AML-193 (cell line): Measurements from ENCODE around the gene CAPN8.
A peak's percentile ranks its signal among the peaks of the same experiment; 100 is the strongest.

Experiments used
- DNase-seq, 2 experiments: peaks; one replicate each; lab custom pipeline; 2025; lab: John Stamatoyannopoulos, UW

Gene CAPN8

GRCh38 chr1:223665592-223666312 is at the start of gene CAPN8:
Gene CAPN8, minus strand, starts transcription at chr1:223665701. Its CDS starts 55 bp downstream, at chr1:223665646.
- no peak for DNase-seq

- DNase-seq: no peak
Observed at GRCh38 chr1:223714849-223715603, 49.5 kb upstream of the CAPN8 start.

GRCh38 chr1:223714421-223714724 is 48.9 kb upstream of the CAPN8 start:
- no peak for DNase-seq

DNA sequence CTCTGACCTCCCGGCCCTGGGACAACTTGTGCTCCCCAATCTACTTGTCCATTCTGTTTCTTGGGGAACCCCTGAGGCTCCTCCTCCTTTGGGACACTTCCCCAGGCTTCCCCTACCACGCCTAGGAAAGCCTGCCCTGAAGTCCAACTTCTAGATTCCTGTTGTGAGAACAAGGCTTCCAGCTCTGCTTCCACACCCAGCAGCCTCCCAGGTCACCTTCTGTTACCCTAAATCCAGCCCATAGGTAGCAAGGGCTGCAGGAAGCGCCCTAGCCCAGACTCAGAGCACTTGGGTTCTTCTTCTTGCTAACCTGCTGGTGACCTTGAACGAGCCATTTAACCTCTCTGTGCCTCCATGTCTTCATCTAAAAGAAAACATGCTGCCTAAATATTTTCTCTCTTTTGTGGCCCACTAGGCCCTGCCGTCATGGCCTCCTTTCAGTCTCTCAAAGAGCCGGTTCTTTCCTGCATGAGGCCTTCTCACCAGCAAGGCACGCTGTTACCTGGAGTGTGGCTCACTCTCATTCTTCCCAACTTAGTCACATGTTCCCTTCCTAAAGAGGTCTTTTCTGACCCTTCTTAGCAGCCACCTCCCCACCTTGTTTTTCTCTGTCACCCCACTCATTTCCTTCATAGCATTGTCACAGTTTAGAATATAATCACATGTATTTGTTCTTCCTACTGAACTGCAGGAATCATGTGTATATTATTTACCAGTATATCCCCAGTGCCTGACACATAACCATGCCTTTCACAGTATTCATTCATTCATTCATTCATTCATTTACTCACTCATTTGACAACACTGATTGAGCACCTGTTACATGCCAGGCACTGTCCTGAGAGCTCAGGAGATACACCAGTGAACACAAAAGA is 48.3 kb upstream of the CAPN8 start:
- no peak for DNase-seq

GRCh38 chr1:223712850-223713474 is 47.5 kb upstream of the CAPN8 start:
- no peak for DNase-seq

DNA sequence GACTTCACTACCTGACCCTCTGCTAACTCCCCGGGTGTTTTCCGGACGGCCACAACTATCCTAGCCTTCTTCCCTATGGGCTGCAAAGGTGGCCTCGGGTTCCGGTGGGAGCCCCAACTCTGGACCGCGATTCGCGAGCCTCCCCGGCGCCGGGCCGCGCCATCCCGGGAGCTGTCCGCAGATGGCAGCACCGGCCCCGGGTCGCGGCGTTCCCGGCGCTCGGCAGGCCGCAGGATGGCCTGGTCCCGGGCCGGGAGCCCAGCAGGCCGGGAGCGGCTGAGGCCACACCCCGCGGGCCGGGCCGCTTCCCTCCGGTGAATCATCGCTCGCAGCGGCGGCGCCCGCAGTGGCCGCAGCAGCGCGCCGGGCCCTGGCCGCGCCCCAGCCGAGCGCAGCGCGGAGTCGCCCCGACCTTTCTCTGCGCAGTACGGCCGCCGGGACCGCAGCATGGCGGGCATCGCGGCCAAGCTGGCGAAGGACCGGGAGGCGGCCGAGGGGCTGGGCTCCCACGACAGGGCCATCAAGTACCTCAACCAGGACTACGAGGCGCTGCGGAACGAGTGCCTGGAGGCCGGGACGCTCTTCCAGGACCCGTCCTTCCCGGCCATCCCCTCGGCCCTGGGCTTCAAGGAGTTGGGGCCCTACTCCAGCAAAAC is 46.8 kb upstream of the CAPN8 start, which contains the start of gene CAPN2:
CAPN2 (plus strand) TSS at position 346 of the 656 bp plus-strand sequence; CDS start at position 448, 102 bp downstream.
- DNase-seq: peak in 1 of 2 experiments; percentile 15

DNA sequence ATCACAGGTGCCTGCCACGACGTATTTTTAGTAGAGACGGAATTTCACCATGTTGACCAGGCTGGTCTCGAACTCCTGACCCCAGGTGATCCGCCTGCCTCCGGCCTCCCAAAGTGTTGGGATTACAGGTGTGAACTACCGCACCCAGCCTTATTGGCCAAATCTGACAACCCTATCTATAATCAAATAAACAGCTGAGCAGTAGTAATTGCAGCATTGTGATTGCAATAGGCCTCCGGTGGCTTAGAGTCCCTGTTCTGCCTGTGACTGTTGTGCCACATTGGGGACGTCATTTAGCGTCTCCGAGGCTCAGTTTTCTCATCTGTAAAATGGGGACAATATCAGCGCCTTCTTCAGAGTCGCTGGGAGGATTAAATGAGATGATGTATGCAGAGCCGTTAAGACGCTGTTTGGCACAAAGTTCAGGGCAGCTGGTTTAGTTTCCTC is 46.3 kb upstream of the CAPN8 start:
- no peak for DNase-seq

GRCh38 chr1:223711173-223711572 is 45.7 kb upstream of the CAPN8 start:
- DNase-seq: no peak

DNA sequence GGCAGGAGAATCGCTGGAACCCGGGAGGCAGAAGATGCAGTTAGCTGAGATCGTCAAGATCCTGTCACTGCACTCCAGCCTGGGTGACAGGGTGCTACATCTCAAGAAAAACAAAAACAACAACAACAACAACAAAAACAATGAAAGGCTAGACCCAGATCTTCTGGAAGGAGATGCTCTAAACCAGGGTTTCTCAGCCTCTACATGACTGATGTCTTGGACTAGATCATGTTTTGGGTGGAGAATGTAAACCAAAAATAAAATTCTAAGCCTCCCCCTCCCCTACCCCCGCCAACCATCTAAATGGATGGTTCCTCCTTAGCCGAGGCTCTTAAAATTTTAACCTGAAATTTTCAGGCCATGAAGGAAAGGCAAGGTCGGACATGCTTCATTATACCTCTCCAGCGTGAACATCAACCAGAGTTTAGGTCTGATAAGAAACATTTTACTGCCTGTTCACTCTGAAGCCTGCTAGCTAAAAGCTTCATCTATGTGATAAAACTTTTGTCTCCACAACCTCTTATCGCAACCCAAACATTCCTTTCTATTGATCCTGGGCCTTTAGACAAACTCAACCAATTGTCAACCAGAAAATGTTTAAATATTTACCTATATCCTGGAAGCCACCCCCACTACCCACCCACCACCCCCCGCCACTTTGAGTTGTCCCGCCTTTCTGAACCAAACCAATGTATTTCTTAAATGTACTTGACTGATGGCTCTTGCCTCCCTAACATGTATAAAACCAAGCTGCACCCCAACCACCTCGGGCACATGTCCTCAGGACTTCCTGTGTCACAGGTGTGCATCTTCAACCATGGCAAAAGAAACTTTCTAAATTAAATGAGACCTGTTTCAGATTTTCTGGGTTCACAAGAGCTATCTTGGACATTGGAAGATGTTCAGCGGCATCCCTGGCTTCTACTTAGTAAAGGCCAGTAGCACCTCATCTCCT is 45.0 kb upstream of the CAPN8 start:
- no peak for DNase-seq

GRCh38 chr1:223709598-223709997 is 44.1 kb upstream of the CAPN8 start:
- DNase-seq: no peak

DNA sequence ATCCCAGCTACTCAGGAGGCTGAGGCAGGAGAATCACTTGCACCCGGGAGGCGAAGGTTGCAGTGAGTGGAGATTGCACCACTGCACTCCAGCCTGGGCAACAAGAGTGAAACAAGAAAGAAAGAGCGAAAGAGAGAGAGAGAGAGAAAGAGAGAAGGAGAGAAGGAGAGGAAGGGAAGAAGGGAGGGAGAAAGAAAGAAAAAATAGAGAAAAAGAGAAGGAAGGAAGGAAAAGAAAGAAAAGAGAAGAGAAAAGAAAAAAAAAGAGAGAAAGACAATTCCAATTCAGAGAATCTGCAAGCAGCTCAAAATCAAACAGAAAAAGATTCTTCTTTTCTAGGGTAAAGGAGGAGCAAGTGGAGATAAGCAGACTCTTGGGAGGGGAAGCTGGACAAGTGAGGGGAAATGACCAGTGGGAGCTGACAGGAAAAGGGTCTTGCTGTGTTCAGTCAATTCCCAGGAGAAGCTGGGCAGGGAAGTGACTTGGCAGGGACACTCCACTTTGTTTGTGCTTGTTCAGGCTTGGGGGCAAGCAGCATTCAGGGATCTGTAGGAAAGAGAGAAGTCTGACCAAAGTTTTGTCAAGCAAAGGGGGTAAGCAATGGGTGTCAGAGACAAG is 43.3 kb upstream of the CAPN8 start:
- DNase-seq: no peak

- DNase-seq: no peak
Observed at GRCh38 chr1:223708001-223708359, 42.5 kb upstream of the CAPN8 start.

DNA sequence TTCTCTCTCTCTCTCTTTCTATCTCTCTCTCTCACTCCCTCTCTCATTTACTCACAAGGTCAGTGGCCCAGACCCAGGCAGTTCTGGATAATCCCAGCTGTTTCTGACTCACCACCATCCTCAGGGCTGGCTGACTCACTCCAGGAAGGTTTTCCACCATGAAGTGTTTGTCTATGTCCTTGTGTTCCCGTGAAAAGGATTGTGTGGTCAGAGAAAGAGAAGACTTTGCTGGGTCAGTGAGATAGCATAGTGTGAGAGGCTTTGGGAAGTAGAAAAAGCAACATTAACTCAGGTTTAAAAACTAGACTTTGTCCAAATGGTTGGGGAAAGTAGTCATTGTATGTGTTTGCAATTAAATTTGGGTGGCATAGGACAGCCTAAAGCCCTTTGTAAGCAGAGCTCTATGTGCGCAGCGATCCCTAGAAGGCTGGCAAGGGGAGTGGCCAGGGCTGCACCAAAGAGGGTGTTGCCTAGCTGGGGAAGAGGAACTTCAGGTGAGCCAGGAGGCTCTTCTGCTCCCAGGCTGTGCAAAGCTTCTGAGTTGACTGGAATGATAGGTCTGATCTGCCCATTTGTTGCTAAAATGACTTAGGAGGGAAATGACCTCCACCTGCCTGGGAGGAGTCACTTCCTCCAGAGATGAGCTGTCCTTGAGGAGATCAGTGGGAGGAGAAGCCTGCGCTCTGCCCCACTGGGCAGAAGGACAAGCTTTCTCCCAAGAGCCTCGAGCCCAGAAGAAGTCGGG is 41.9 kb upstream of the CAPN8 start:
- DNase-seq: no peak

GRCh38 chr1:223706077-223706973 is 40.8 kb upstream of the CAPN8 start:
- no peak for DNase-seq

DNA sequence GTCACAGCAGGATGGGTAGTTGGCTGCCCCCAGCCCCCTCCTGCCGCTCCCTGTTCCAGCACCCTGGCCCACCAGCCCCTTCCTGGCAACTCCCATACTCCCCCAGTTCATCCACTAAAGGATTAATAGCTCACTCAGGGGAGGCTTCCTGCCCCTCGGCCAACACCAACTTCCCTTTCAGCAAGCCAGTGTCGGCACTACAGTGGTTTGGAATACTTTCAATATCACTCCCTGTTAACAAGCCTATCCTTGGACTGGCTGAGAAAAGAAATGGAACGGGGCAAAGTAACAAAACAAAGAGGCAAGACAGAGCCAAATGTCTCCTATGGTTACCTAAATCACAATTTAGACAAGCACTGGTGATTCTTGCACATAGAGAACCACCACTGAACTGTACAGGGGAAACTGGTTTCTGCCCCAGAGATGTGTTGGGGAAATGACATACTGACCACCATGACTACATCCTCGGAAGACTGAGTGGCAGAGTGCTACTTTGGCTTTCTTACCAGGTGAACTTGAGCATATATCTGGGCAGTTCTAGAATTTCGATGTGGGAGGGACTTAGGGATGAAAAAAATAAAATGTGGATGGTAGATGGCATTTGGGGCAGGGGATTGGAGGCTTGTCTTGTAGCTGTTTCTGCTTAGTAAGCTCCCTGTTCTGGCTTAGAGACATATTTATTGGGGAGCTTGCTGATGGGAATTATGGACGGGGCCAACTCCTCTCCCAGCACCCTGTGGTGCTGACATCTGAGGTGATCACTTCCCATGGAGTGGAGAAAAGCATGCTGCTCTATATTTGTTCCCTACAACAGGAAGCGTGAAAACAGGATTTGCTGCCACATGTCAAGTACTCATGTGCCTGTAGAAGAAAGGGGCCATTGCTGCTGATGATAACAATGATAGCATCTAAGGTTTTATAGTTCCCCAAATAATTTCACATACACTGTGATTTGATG is 39.7 kb upstream of the CAPN8 start:
- no peak for DNase-seq

GRCh38 chr1:223703668-223704013 is 38.1 kb upstream of the CAPN8 start:
- DNase-seq: no peak
